HG02610 (cell line): ENCODE measurements around the gene KRTAP10-3.

ENCODE experiments used
- ATAC-seq: cut with Tn5 transposase; IDR thresholded peaks from one replicate; pipeline ENCODE4 v1.9.1; 2021; ENCODE audit warnings: mild to moderate bottlenecking, moderate library complexity; ENCODE audit not compliant: unreplicated experiment

KRTAP10-3 gene

DNA sequence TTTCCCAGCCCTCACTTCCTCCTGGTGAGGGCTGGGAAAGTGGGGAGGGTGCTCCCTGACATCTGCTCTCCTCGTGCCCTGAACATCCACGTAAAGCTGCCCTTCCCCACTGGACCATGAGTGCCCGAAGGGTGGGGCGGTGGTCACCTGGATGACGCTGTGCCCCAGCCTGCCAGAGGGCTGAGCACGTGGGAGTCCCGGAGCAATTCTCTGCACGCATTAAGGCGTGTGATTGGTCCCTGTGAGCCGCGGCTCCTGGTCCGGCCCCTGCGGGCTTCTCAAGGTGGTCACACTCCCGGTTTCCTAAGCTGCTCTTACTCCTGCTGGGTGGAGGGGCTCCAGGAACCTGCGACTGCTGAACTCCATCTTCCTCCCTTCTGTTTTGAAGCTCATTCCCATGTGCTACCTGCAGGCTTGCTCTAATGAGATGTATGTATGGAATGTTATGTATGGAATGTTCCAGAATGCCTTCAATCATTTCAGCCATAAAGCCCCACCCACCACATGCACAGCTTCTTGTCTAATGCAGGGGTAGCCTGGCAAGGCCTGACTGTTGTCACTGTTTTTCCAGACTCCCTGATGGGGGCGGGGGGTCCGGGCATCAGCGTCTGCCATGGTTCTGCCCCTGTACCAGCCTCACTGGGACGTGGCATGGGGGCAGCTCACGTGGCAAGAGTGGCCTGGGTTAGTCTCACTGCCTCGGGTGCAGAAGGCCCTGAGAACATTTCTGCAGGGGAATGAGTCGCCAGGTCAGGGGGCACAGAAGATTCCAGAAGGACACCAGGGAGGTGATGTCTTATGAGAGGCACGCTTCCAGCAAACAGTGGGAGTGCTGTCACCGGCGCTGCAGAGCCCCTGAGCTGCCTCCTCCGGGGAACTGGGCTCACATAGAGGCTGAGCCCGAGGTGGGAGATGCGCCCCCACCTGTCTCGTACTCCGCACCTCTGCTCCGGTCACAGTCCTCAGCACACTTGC is 38.0 kb downstream of the KRTAP10-3 start:
- no peak for ATAC-seq

DNA sequence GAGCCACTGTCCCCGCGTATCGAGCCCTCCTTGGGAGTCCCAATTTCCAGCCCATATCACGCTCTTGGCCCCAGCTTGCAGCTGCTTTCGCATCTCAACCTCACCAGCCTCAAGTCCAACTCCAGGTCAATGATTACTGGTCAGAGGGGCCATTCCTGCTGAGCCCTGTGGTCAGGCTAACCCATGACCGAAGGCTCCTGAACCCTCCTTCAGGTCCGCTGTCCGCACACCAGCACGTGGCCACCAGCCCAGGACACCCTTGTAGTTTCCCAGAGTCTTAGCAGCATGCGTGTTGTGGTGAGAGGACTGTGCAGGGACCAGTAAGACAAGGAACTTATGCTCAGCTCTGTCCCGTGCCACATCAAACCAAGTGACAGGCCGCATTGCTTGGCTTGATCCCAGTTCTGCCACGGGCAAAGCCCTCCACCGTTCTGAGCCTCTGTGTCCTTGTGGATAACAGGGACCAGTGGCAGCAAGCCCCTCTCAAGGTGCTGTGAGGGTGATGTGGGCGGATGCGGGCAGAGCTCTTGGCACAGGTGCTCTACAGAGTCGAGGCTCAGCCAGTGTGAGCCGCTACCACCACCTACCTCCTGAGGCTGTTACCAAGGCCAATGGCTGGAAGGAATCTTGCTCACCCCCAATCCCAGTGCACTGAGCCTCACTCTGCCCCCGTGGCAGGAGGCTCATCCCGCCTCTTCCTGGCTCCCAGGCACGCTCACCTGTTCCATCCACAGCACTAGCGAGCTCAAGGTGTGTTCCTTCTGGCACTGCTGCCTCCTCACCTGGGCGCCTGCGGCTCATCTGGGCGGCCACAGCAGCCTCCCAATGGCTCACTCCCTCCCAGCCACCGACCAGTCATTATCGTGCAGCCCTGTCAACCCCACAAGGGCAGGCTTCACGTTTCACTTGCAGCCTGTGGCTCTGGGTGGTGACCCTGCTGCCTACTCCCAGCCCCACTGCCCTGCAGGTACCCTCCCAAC is 39.0 kb downstream of the KRTAP10-3 start:
- ATAC-seq = no peak

DNA sequence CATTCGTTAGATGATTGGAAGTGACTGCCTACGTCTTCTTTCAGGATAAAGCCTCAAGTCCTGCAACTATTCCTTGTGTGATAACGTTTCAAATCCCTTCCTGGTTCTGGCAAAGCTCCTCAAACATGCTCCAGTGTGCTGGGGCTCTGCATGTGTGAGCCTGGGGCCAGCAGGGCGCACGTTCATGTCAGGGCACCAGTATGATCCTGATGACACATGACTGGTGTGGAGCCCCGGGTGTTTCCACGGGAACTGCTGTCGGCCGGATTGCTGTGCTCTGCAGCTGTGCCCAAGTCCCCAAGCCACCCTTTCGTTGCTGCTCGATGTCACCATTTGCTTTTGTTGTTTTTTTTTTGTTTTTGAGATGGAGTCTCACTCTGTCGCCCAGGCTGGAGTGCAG is 39.9 kb downstream of the KRTAP10-3 start:
- ATAC-seq = no peak

DNA sequence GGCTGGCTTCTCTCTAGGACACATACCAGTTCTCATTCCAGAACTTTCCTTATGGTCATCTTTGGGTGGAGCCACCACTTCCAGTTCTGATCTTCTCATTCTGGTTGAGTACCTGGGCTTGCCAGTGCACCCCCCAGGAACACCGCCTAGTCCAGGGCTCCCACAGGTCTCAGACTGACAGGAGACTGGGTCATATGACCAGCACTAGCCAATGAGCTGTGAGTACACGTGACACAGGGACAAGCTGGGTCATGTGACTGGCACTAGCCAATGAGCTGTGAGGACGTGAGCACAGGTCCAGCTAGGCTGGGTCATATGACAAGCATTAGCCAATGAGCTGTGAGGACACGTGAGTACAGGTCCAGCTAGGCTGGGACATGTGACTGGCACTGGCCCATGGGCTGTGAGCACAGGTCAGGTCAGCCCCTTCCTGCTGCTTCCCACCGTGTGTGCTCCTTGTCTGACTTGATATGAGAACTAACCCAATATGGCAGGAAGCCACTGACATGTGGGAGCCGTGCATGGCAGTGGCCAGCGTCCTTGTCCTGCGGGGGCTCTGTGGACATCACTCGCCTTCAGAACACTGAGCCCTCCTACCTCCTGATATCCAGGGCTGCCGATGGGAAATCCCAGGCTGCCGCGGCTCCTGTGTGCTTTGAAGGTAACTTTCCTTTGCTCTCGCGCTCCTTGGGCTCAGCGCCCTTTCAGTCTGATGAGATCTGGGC is 41.3 kb downstream of the KRTAP10-3 start:
- ATAC-seq = no peak

DNA sequence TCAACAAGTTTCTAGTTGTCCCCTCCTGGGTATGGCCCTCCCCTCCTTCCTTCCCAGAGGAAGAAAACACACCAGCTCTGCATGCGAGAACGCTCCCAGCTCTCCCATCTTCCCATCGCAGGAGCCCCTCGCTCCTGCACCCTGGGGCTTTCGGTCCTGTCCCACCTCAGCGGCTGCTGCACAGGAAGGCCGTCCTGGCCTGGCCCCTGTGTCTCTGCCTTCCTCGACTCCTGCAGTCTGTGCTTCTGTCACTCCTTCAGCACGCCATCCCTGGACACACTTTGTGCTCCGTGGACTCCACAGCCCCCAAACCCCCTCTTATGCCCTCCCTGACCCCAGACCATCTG is 41.8 kb downstream of the KRTAP10-3 start:
- ATAC-seq = no peak

DNA sequence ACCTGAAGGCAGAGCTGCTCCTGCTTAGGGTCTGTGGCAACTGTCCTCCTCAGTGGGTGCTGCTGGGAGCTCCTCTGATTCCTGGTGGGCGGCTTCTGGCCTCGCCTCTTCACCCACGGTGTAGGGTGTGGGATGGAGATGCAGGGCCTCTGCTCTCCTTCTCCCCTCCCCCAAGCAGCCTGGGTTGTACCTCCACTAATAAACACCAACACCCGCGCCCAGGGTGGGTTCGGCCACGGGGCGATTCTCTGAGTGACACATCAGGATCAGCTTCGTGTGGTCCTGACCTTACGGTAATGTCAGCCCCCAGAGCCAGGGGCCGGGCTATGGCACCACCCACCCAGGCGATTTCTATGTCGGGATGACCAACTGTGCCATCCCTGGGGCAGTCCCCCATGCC is 42.3 kb downstream of the KRTAP10-3 start:
- no peak for ATAC-seq

DNA sequence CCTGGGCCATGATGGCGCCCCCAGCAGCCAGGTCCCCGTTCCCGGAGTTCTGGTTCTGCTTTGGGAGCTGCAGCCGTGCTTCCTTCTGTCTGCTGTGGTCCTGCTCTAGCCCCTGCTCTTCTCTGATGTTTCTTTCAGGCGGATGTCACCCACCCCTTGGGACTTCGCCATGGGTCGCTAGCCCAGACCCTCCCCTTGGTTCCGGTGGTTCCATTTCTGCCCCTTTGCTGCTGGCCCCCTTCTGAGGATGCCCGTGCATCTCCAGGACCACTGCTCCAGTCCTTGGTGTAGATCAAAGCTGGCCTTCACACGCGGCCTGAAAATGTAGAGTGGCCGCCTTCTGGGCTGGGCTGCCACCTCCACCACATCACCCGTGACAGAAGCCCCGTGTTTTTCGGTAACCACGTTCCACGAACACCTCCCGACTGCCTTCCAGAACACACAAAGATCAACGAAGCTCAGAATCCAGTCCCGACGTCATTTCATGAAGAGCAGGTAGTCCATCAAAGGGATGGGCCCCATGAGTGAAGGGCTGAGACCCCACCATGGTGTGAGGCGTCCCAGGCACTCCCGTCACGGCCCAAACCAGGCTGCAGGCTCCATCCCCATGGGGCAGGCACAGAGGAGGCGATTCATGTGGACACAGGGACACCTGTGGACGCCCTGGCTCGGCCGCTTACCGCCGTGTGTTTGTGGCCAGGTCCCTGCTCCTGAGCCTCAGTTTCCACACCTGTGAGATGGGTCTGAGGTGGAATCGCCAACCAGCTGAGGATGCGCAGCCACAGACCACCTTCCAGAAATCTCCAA is 43.0 kb downstream of the KRTAP10-3 start:
- ATAC-seq = no peak

DNA sequence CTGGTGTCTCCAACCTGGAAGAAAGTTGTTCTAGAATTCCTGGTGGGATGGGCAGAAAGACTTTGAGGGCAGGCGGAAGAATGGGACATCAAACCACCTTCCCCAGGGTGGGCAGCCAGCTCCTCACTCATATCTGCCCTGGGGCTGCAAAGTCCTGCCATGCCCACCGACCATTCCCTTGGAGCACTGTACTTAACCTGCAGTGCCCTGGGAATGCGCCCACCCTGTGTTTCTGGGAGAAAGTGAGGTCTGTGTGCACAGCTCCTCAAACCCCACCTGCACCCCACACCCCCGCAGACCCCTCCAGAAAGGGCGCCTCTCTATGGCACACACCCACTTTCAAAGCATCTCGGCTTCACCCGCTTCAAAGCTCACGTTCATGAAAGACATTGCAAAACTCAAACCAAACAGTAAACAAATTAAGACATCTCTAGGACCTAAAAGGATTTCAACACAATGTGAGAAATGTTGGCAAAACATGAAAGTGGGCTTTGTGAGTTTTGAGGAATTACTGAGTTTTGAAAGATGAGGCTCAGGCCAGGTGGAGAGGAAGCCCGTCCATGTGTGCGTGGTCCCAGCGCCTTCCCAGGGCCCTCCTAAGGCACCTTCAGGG is 43.7 kb downstream of the KRTAP10-3 start:
- no peak for ATAC-seq

DNA sequence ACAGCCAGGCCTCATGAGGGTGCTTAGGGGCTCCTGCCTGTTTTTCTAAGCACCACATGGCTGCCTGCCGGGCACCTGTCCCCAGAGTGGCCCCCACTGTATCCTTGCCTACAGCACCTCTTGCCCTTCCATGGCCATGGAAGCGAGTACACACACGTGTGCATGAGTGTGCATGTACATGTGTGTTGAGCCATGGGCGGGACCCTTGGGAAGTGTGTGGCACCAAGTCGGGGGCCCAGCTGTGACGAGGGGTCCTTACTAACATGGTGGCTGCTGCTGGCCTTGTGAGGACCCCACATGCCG is 44.4 kb downstream of the KRTAP10-3 start:
- no peak for ATAC-seq

DNA sequence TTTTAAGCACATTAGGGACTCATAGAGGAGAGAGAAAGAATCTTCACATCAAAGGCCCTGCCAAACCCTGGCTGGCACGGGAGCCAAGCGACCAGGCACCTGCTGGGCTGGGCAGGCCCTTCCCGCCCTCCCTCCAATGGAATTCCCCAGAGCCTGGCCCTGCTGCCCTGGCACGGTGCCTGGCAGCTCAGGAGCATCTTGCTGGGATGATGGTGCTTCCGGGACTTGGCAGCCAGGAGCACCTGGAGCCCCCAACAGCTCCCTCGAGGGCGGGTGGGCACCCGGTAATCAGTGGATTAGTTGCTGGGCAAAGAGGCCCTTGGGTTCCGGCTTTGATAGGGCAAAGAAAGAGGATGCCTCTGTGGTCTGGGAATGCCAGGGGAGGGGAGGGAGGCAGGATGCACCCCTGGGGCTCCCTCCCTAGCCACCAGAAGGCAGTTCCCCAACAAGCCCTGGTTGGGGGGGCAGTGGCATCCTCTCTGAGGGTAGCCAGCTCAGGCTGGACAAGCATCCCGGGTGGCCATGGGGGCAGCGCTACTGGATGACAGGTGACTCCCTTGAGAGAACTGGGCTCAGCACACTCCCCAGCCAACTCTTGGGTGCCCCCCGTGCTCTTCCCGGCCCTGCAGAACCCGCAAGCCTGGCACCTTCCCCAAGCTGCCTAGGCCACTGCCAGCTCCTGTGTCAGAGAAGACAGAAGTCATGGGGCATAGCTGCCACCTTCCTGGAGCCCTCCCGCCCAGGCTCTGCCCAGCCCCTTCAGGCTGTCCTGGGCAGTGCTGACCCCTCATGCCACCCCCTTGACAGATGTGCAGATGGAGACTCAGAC is 45.0 kb downstream of the KRTAP10-3 start:
- ATAC-seq = no peak

DNA sequence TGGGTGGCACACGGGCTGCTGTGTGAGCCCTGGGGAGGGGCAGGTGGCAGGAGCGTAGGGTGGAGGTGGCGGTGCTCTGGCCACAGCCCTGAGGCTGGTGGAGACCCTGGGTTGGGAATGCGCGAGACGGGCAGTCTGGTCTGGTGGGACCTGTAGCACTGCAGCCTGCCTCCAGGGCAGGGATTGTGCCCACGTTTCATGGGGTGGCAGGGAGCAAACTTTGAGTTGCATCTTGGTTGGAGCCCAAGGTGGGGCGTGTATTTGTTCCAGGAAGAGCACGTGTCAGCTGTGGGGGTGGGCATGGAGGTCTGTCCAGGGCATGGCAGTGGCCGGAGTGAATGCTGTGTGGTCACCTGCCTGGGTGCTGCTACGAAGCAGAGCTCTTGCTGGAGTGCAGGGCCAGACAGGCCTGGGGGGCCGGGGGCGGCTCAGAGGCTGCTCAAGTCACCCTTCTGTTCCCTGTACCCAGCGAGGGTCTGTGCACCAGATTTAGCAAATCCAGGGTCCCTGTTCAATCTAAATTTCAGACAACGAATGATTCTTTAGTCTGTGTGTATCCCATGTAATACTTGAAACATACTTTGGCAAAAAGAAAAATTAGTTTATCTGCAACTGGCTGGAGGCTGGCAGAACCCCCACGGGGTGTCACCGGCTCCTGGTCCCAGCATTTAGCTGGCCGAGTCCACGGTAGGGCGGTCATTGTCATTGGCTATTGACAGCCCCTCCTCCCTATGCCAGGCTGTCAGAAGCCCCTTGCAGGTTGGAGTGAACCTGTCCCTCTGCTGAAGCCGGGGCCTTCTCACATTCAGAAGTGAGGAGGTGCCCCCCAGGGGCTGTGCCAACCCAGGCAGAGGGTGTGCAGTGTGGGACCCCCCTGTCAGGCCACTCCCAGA is 45.9 kb downstream of the KRTAP10-3 start:
- ATAC-seq = no peak

DNA sequence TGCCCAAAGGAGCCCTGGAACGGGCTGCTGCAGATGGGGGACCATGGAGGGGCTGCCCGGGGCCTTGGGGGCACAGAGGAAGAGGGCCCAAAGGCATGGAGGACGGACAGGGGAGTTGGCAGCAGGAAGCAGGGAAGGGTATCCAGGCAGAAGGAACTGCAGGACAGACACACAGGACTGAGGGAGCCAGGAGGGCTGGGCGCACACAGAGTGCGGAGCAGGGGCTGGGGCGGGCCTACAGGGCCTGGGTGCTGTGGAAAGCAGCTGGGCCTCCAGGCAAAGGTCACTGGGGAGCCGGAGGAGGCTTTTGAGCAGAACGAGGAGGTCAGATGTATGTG is 46.7 kb downstream of the KRTAP10-3 start:
- ATAC-seq = no peak

DNA sequence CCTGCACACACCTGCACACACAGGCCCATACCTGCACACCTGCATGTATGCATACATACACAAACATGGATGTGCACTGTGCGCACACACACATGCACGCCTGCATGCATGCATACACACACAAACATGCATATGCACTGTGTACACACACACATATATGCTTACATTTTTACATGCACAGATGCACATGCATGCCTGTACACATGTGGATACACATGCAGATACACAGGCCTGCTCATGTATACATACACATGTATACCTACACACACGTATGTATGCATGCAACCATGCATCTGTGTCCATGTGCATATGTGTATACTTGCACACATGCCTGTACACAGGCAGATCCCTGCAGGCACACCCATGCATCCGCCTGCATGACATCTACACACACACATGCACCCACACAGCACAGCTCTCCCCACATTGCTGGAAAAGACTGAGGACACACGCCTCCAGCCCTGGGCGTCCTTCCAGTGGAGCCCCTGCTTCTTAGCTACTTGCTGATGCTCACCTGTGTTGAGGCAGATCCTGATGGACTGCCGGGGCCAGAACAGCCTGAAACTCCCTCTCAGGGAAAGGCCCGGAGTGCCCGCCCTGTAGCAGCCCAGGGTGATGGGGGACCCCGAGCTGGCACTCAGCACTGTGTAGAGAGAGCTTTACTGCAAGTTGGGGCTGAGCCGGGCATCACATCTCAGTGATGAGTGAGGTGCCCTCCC is 47.2 kb downstream of the KRTAP10-3 start:
- no peak for ATAC-seq

DNA sequence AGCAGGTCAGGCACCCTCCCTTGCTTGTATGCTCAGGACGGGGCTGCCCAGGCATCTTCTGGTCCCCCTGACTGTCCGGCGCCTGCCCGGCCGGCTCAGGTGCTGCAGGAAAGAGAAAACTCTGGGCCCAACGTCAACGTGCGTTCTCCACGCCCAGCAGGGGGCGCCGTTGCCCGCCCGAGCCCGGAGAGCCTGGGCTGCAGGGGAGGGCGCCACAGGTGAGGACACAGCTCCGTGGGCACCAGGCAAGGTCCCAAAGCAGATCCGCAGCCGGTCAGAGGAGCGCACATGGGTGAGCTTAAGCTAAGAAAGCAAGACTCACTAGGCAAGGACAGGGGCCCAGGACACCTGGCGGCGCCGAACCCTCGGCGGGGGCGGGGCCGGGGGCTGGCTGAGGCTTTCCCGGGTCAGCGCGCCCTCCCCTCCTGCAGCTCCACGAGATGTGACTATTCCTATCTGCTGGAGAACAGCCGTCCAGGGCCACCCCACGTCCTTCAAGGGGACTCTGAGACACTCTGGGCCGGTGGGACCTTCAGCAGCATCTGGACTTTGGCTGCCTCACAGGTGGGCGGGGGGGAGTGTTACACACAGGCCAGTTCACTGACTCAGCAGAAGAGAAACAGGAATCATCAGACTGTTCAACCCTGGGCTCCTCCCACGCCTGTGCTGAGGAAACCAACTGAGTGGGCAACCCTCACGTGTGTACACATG is 47.9 kb downstream of the KRTAP10-3 start:
- no peak for ATAC-seq

DNA sequence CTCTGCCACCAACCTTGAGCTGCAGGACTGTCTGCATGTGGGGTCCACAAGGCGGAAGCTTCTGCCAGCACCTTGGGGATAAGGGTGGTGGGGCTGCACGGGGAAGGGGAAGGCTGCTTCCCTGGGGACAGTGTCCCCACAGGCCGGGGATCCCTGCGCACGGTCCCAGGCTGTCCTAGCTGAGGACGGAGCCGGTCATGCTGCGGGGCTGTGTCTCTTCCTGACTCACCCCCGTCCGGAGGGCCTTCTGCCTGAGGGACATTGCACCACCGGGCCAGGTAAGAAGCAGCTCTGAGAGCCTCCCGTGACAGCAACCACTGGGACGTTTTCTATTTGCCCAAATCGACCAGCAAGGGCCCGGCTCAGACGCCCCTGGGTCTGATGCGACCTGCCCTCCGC is 48.5 kb downstream of the KRTAP10-3 start:
- no peak for ATAC-seq

DNA sequence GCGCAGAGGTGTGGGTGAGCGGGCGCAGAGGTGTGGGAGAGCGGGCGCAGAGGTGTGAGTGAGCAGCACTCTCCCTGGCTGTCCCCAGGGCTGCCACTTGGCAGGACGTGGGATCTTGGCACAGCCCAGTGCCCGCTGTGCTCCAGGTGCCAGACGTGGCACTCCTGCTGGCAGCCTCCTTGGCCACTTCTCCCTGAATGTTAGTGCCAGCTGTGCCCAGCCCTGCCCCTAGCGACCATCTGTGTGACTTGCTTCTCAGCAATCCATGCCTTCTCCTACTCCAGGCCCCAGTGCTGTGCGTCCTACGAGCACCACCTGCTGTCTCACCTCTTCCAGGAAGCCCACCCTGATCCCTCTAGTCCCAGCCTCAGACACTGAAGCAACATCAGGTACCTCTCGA is 49.1 kb downstream of the KRTAP10-3 start:
- ATAC-seq = no peak
